GM19193 (cell line): ENCODE results near the gene TAS2R3.

ENCODE experiments used
- POLR2A ChIP-seq: IDR thresholded peaks from 4 replicates; pipeline ENCODE4 v1.6.1; 2011; ENCODE audit not compliant: insufficient read depth, insufficient read length; ENCODE audit errors: extremely low read depth

Gene TAS2R3

GRCh38 chr7:141763797-141764196 lies at the start of gene TAS2R3:
Gene TAS2R3 (plus strand): TSS chr7:141764097. CDS start chr7:141764159, 62 bp downstream.
- TF ChIP-seq POLR2A: no peak

- no peak for TF ChIP-seq POLR2A
Observed at GRCh38 chr7:141714571-141714970, 49.3 kb upstream of the TAS2R3 start.

- TF ChIP-seq POLR2A: no peak
Observed at GRCh38 chr7:141715018-141715417, 48.9 kb upstream of the TAS2R3 start.

DNA sequence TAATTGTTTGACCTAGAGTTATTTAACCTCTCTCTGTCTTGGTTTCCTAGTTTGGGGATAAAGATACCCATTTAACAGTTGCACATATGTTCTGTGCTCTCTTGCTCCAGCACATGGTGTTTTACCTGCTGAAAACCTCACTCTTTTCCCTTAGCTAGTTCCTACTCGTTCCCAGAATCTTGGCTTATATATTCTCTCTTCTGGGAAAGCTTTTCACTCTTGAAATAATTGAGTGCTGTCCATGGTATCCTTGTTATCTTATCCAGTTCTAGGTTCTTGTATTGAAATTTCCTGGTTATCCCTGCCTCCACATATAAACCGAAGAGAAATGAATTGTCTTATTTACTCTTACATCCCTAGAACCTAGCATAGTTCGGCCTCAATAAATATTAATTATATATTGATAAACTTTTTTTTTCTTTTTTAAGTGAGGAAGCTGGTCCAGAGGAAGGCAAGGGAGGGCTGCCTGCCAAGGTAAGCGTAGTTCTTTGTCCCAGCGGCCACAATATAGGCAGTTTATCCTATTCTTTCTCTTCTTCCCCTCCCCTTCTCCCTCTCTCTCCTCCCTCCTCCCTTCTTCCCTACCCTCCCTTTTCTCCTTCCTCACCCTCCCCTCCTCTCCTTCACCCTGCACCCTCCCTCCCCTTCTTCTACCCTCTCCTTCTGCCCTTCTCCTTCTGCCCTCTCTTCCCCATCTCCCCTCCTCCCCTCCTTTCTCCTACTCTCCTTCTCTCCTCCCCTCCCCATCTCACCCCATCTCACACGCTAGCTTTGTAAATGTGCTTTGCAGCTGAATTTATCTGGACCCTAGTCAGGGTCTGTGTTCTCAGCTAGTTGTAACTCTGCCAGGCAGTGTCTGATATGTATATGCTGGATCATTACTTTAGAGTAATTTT lies 47.9 kb upstream of the TAS2R3 start:
- TF ChIP-seq POLR2A: no peak

DNA sequence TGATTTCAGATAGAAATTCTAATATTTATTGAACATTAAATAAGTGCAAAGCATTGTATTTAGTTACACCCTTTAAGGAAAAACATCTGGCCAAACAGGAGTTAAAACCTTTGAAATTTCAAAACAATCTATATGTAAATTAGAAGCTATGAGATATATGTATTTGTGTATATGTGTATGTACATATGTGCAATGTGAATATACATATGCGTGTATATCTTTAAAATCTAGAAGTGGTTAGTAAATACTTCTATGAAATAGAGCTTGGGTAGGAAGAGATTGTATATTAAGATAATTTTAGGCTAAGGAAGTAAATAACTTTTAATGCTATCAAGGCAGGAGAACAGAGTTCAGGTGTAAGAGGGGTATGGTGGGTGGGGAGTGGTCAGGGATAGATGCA lies 46.4 kb upstream of the TAS2R3 start:
- no peak for TF ChIP-seq POLR2A

GRCh38 chr7:141722529-141722928 lies 41.4 kb upstream of the TAS2R3 start:
- no peak for TF ChIP-seq POLR2A

- no peak for TF ChIP-seq POLR2A
Observed at GRCh38 chr7:141729020-141729419, 34.9 kb upstream of the TAS2R3 start.

GRCh38 chr7:141731476-141732149 lies 32.3 kb upstream of the TAS2R3 start:
- no peak for TF ChIP-seq POLR2A

DNA sequence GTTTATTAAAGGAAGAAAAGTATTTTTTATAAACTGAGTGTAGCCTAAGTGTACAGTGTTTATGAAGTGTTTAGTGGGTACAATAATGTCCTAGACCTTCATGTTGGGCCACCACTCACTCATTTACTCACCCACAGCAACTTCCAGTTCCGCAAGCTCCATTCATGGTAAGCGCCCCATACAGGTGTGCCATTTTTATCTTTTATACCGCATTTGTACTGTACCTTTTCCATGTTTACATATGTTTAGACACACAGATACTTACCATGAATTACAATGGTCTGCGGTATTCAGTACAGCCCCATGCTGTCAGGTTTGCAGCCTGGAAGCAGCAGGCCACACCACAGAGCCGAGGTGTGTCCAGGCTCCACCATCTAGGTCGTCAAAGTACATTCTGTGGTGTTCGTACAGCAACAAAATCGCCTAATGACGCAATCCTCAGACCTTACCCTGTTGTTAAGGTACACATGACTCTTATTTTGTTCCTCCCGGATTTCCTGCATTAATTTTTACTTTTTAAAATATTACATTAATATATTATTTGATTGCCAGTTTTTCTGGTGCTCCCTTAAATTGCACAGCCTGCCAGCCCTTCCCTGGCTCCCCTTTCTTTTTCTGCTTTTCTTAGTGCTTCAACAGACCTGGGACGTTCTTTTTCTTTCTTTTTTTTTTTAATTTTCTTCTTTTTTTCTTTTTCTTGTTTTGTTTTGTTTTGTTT lies 26.6 kb upstream of the TAS2R3 start:
- TF ChIP-seq POLR2A: no peak

DNA sequence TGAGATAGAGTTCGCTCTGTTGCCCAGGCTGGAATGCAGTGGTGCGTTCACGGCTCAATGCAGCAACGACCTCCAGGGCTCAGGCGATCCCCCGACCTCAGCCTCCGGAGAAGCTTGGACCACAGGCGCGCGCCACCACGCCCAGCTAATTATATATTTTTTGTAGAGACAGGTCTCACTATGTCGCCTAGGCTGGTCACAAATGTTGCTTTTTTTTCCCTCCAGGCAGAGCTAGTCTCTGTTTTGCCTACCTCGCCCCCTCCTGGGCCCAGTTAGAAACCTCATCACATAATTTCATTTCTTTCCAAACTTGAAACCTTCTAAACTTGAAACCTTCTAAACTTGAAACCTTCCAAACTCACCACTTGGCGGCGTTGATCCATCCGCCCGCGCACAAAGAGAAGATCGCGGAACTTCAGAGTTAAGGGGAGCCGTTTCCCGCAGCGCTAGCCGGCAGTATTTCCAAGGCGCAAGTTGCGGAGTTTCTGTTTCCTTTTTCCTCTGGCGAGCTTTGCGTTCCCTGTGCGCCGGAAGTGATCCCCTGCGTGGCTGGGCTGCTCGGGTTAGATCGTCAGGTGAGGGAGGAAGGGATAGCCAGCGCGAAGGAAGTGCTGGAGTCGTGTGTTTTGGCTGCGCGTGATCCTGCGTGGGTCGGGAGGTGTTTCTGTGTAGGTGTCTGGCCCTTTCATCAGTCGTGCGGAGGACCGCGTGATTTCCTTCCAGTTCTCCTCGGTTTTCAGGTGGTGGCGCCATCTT lies 25.9 kb upstream of the TAS2R3 start, which contains the start of gene SSBP1:
TSS of gene SSBP1 (plus strand) at position 523 of the 756 bp plus-strand sequence. CDS start 809 bp downstream, outside the sequence.
- peak; percentile 94 for TF ChIP-seq POLR2A

DNA sequence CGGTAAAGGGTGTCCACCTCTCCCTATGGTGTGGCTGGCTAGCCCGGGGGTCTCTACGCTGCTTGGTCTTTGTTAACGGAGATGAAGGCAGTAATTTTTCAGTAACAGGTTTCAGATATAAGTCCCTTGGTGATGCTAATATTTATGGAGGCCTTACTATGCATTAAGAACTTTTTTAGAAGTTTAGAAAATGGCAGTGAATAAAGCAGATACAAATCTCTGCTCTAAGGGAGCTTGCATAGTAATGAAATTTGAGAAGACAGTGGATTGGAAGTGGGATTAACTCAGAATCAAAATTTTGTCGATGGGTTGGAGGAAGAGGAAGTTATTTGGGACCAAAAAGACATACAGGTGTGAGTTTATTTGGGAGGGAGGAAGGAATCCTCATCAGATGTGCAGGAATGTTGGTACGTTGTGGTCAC lies 25.3 kb upstream of the TAS2R3 start:
- no peak for TF ChIP-seq POLR2A

- TF ChIP-seq POLR2A: no peak
Observed at GRCh38 chr7:141739250-141739649, 24.6 kb upstream of the TAS2R3 start.

GRCh38 chr7:141742229-141742628 lies 21.7 kb upstream of the TAS2R3 start:
- TF ChIP-seq POLR2A: no peak

- no peak for TF ChIP-seq POLR2A
Observed at GRCh38 chr7:141744131-141744530, 19.8 kb upstream of the TAS2R3 start.
